Mucosa of descending colon (tissue), 3 donors: ENCODE data around the gene ST3GAL4. TPM values are rescaled to one million over a fixed set of nuclear protein-coding genes. Genes with fewer than 3 reads are reported as not detected.

Experiments
- ATAC-seq: fragments of 200-7000 bp; cut with Tn5 transposase; one replicate; pipeline ENCODE4 v1.9.1; 2020; ENCODE audit warnings: mild to moderate bottlenecking, moderate library complexity
- DNase-seq, 3 donors: peaks; one replicate each; pipeline ENCODE4 v3.0.0-alpha.2; 2020
- H3K36me3 ChIP-seq: fragments of 200-600 bp; one replicate; pipeline ENCODE4 v1.8.0; 2021; ENCODE audit warnings: low read depth, mild to moderate bottlenecking
- H3K4me1 ChIP-seq: fragments of 200-600 bp; one replicate; pipeline ENCODE4 v1.8.0; 2021; ENCODE audit warnings: low read depth, mild to moderate bottlenecking
- H3K4me3 ChIP-seq: fragments of 200-600 bp; one replicate; pipeline ENCODE4 v1.8.0; 2021; ENCODE audit warnings: mild to moderate bottlenecking
- H3K9me3 ChIP-seq: fragments of 200-600 bp; one replicate; pipeline ENCODE4 v1.8.0; 2021; ENCODE audit warnings: mild to moderate bottlenecking
- intact Hi-C, 2 donors: fragments of 100-400 bp; cut with DNase I in 1 of 2; cut with micrococcal nuclease in 1 of 2; formaldehyde crosslinking; loops; one replicate each; pipeline versions ENCODE4 v1.11.0 to v1.11.1; 2022; cut with DNase I, micrococcal nuclease
- total RNA-seq, 3 donors: library from RNA; stranded (reverse); fragmentation: NEBNext Ultra II Directional in 2 of 3; extraction: Animal tissue kit (Norgen Biotek cat#: 25700) in 2 of 3; gene quantifications; one replicate each; pipeline versions ENCODE4 v1.2.1 to v1.2.4, GENCODE V29; 2021 to 2023
- TF ChIP-seq, protein P1 (sequence below): fragments of 200-600 bp; IDR thresholded peaks from one replicate; pipeline ENCODE4 v1.8.0; 2022; ENCODE audit warnings: antibody characterized with exemption, mild to moderate bottlenecking
- donor health status: DM: no; HTN: no; CAD: no; lungs with moderate emphysema.
- donor health status: DM: no; HTN: no; CAD: no.
- donor health status: DM: no; HTN: yes; CAD: no.

The ST3GAL4 gene
- total RNA-seq, 3 donors from 2014 or later = 94.7 to 460 (median 217) TPM

DNA sequence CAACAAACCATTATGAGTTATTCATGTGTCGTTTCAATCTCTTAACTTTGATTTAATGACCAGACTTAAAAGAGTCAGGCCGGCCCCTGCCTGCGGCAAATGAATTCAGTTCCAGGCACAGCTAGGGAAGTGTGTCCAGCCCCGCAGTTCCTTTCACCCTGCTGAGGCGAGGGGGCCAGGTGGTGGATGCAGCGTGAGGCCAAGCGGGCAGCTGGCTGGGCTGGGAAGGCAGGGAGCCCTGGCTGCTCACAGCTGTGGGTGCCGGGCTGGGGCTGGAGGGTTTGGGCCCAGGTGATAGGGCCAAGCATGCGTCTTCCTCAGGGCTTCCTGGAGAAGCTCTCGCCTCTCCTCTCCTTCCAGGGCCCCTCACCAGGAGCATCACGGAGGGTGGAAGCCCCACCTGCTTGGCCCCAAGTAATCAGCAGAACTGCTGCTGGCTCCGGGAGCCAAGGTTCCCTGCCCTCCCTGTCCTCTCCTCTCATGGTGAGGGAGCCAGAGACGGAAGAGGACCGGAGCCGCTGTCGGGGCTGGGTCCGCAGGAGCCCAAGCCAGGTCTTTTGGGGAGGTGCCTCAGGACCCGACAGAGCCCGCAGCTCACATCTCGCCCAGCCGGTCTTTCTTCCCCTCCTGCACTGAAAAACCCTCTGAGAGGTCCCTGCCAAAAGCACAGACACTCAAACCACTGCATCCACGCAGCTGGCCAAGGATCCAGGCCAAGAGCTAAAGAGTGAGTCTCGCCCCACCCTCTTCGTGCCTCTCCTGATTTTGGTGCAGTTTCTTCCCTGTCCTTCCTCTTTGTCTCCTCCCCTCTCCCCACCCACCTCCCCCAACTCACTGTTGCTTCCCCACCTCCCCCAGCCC is 97.0 kb downstream of the ST3GAL4 start:
- TF ChIP-seq, protein P1, sequence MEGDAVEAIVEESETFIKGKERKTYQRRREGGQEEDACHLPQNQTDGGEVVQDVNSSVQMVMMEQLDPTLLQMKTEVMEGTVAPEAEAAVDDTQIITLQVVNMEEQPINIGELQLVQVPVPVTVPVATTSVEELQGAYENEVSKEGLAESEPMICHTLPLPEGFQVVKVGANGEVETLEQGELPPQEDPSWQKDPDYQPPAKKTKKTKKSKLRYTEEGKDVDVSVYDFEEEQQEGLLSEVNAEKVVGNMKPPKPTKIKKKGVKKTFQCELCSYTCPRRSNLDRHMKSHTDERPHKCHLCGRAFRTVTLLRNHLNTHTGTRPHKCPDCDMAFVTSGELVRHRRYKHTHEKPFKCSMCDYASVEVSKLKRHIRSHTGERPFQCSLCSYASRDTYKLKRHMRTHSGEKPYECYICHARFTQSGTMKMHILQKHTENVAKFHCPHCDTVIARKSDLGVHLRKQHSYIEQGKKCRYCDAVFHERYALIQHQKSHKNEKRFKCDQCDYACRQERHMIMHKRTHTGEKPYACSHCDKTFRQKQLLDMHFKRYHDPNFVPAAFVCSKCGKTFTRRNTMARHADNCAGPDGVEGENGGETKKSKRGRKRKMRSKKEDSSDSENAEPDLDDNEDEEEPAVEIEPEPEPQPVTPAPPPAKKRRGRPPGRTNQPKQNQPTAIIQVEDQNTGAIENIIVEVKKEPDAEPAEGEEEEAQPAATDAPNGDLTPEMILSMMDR = no peak

DNA sequence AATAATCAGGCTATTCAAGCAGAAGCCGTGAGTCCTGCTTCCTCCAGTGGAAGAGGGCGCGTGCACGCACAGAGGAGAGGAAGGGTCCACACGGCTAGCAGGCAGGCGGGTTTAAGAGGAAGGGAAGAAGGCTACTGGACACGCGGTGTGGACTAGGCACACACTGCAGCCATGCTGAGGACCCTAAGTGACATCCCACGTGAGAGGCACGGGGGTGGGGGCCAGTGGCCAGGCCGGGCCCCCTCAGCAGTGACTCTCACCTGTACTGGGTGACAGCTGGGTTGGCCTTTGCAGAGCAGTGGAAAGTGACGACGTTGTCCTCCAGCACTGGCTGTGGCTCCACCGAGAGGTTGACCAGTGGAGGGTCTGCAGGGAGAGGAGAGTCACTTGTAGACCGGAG is 100.6 kb downstream of the ST3GAL4 start:
- ATAC-seq = no peak
- Histone ChIP-seq H3K9me3 (no peaks in the 10 kb centered on the region), H3K36me3 (no peaks in the 10 kb centered on the region), H3K4me3 (no peak overlapping the region), H3K4me1 (no peaks in the 10 kb centered on the region)
- DNase-seq = no peak
- intact Hi-C loops = no loop called here
- TF ChIP-seq, protein P1 = no peak

More for the DNA sequence above, 97.0 kb downstream of the ST3GAL4 start:
- Histone ChIP-seq H3K9me3 (no peaks in the 10 kb centered on the region), H3K36me3 (no peaks in the 10 kb centered on the region), H3K4me3 (no peak overlapping the region), H3K4me1 (no peaks in the 10 kb centered on the region)
- peak; percentile 8 for ATAC-seq
- DNase-seq = no peak
- intact Hi-C loops = no loop called here

DNA sequence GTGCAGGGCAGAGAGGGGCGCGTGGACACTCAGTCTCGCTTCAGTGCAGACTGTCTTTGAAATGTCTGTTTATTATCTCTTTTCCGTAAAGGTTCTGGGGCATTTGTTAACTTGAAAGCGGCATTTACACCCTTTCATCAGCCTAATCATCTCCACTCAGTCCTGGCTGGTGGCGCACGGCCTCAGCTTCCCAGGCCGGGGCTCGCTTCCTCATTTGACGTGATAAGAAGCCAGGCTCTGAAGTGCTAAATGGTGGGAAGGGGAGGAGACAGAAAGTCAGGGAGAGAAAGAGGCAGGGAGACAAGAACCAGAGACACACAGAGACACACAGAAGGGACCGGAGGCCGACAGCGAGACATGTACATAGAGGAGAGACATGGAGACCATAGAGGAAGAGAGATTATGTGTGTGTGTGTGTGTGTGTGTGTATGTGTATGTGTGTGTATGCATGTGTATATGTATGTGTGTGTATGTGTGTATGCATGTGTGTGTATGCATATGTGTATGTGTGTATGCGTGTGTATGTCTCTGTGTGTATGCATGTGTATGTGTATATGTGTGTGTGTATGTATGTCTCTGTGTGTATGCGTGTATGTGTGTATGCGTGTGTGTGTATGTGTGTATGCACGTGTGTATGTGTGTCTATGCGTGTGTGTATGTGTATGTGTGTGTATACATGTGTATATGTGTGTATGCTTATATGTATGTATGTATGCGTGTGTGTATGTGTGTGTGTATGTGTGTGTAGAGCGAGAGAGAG is 101.5 kb downstream of the ST3GAL4 start:
- ATAC-seq = no peak
- intact Hi-C loops = no loop called here
- H3K4me1 ChIP-seq = no peaks in the 10 kb centered on the region
- DNase-seq = no peak
- TF ChIP-seq, protein P1 = no peak
- no peaks in the 10 kb centered on the region for H3K36me3 ChIP-seq
- no peaks in the 10 kb centered on the region for H3K9me3 ChIP-seq
- H3K4me3 ChIP-seq = no peak overlapping the region

DNA sequence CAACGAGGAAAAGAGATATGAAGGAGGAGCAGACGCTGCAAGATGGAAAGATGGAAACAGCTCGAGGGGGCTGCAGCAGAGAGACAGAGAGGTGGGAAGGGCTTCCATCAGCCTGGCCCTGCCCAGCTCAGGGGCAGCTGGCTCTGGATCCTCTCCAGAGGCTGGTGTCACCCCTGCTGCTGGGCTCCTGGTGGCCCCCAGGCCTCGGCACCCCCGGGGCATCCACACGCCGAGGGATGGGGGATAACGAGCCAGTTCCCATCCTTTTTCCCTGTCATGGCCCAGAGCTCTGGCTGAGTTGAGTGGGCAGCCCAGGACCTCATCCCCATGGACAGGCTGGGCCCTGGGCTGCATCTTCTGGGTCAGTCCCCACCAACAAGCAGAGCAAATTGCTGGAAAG is 102.3 kb downstream of the ST3GAL4 start:
- TF ChIP-seq, protein P1 = no peak
- Histone ChIP-seq H3K4me3 (no peak overlapping the region), H3K9me3 (no peaks in the 10 kb centered on the region), H3K4me1 (no peaks in the 10 kb centered on the region), H3K36me3 (no peaks in the 10 kb centered on the region)
- intact Hi-C loops = no loop called here
- ATAC-seq (no peak), DNase-seq (no peak)

DNA sequence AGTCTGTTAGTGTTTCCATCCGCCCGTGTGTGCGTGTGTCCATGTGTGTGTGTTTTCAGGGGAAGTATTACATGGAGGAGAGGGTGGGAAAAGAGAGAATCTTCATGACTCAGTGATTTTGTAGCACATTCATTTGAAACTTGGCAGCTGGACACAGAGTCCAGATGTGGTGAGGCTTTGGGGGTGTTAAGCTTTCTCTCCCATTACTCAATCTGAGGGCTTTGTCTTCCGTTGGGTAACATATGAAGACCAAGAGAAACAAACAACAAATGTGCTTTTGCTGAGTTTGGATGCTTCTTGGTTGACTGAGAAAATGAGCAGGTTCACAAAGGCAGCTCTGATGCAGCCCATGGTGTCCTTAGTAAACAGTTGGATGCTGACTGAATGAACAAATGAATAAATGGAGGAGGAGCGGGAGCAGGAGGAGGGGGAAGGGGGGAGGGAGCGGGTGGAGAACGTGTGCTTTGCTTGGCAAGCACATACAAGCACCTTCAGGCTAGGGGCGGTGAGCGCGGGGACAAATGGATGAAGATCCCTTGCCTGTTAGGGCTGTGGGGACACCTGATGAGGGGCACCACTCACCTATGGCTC is 104.3 kb downstream of the ST3GAL4 start:
- no peaks in the 10 kb centered on the region for H3K4me1 ChIP-seq
- intact Hi-C loops = no loop called here
- ATAC-seq = peak; percentile 17
- H3K9me3 ChIP-seq = no peaks in the 10 kb centered on the region
- peak in 1 of 3 donors; percentile 43 for DNase-seq
- TF ChIP-seq, protein P1 = no peak
- no peaks in the 10 kb centered on the region for H3K36me3 ChIP-seq
- H3K4me3 ChIP-seq = no peak overlapping the region
